Skeletal muscle satellite cell (primary cell): ENCODE data around the gene APC2.

Source experiments
- H3K27me3 ChIP-seq: 2 replicates; pipeline ENCODE4 v1.7.0; 2013; ENCODE audit warnings: low read length; ENCODE audit not compliant: control insufficient read depth, insufficient read depth
- H3K36me3 ChIP-seq: 2 replicates; pipeline ENCODE4 v1.7.0; 2013; ENCODE audit warnings: mild to moderate bottlenecking, control low read depth, low read length; ENCODE audit not compliant: insufficient read depth
- H3K4me1 ChIP-seq: 2 replicates; pipeline ENCODE4 v1.7.0; 2013; ENCODE audit warnings: low read length; ENCODE audit not compliant: control insufficient read depth, insufficient read depth
- H3K4me2 ChIP-seq: 2 replicates; pipeline ENCODE4 v1.7.0; 2013; ENCODE audit warnings: mild to moderate bottlenecking, low read length
- H3K4me3 ChIP-seq: 2 replicates; pipeline ENCODE4 v1.7.0; 2013; ENCODE audit warnings: low read length
- H3K9ac ChIP-seq: 2 replicates; pipeline ENCODE4 v1.7.0; 2013; ENCODE audit warnings: mild to moderate bottlenecking, low read depth, low read length, moderate library complexity
- H3K9me3 ChIP-seq: replicated peaks from 2 replicates; pipeline ENCODE4 v1.7.0; 2013; ENCODE audit warnings: mild to moderate bottlenecking, control low read depth, low read length

APC2 gene

GRCh38 chr19:1455336-1456120 lies 5.6 kb downstream of the APC2 start:
- H3K4me1 ChIP-seq = peaks cover 13% of the 10 kb centered on the region
- H3K4me2 ChIP-seq = no peak overlapping the region
- H3K36me3 ChIP-seq = no peaks in the 10 kb centered on the region
- peaks cover 66% of the 10 kb centered on the region for H3K27me3 ChIP-seq
- H3K4me3 ChIP-seq = no peak overlapping the region
- H3K9me3 ChIP-seq = no peaks in the 10 kb centered on the region
- H3K9ac ChIP-seq = no peak overlapping the region

- Histone ChIP-seq H3K27me3 (peaks cover 59% of the 10 kb centered on the region), H3K36me3 (no peaks in the 10 kb centered on the region), H3K4me1 (peaks cover 13% of the 10 kb centered on the region), H3K9me3 (no peaks in the 10 kb centered on the region), H3K4me2 (no peak overlapping the region), H3K4me3 (no peak overlapping the region), H3K9ac (no peak overlapping the region)
Measured at GRCh38 chr19:1456121-1456900, 6.4 kb downstream of the APC2 start.

GRCh38 chr19:1457031-1457739 lies 7.3 kb downstream of the APC2 start:
- Histone ChIP-seq H3K27me3 (peaks cover 50% of the 10 kb centered on the region), H3K36me3 (no peaks in the 10 kb centered on the region), H3K4me2 (no peak overlapping the region), H3K4me3 (no peak overlapping the region), H3K9me3 (no peaks in the 10 kb centered on the region), H3K9ac (no peak overlapping the region), H3K4me1 (peaks cover 12% of the 10 kb centered on the region)

- H3K36me3 ChIP-seq = no peaks in the 10 kb centered on the region
- H3K27me3 ChIP-seq = peaks cover 43% of the 10 kb centered on the region
- no peaks in the 10 kb centered on the region for H3K9me3 ChIP-seq
- H3K4me1 ChIP-seq = peaks cover 9% of the 10 kb centered on the region
- H3K4me2 ChIP-seq = no peak overlapping the region
- H3K9ac ChIP-seq = no peak overlapping the region
- no peak overlapping the region for H3K4me3 ChIP-seq
Measured at GRCh38 chr19:1457892-1458291, 8.0 kb downstream of the APC2 start.

- H3K9ac ChIP-seq = no peak overlapping the region
- no peak overlapping the region for H3K4me2 ChIP-seq
- peaks cover 29% of the 10 kb centered on the region for H3K27me3 ChIP-seq
- no peaks in the 10 kb centered on the region for H3K36me3 ChIP-seq
- H3K4me1 ChIP-seq = no peaks in the 10 kb centered on the region
- H3K9me3 ChIP-seq = no peaks in the 10 kb centered on the region
- no peak overlapping the region for H3K4me3 ChIP-seq
Measured at GRCh38 chr19:1459479-1459878, 9.6 kb downstream of the APC2 start.

GRCh38 chr19:1460033-1460995 lies 10.4 kb downstream of the APC2 start:
- Histone ChIP-seq H3K4me3 (no peak overlapping the region), H3K4me1 (no peaks in the 10 kb centered on the region), H3K9ac (no peak overlapping the region), H3K36me3 (no peaks in the 10 kb centered on the region), H3K4me2 (no peak overlapping the region), H3K9me3 (no peaks in the 10 kb centered on the region), H3K27me3 (peaks cover 24% of the 10 kb centered on the region)

GRCh38 chr19:1461862-1462261 lies 11.9 kb downstream of the APC2 start:
- no peak overlapping the region for H3K4me2 ChIP-seq
- H3K9ac ChIP-seq = no peak overlapping the region
- no peaks in the 10 kb centered on the region for H3K9me3 ChIP-seq
- H3K27me3 ChIP-seq = peaks cover 12% of the 10 kb centered on the region
- no peak overlapping the region for H3K4me3 ChIP-seq
- peaks cover 7% of the 10 kb centered on the region for H3K4me1 ChIP-seq
- no peaks in the 10 kb centered on the region for H3K36me3 ChIP-seq

- H3K4me3 ChIP-seq = no peak overlapping the region
- no peak overlapping the region for H3K9ac ChIP-seq
- peaks cover 22% of the 10 kb centered on the region for H3K4me1 ChIP-seq
- peak overlapping the region; percentile 12 for H3K4me2 ChIP-seq
- H3K9me3 ChIP-seq = no peaks in the 10 kb centered on the region
- H3K36me3 ChIP-seq = no peaks in the 10 kb centered on the region
- H3K27me3 ChIP-seq = peaks cover 19% of the 10 kb centered on the region
Measured at GRCh38 chr19:1465191-1466016, 15.5 kb downstream of the APC2 start.

GRCh38 chr19:1466018-1466460 lies 16.1 kb downstream of the APC2 start:
- no peak overlapping the region for H3K4me3 ChIP-seq
- no peaks in the 10 kb centered on the region for H3K36me3 ChIP-seq
- H3K4me1 ChIP-seq = peaks cover 29% of the 10 kb centered on the region
- H3K4me2 ChIP-seq = peak overlapping the region; percentile 12
- H3K9ac ChIP-seq = no peak overlapping the region
- peaks cover 25% of the 10 kb centered on the region for H3K27me3 ChIP-seq
- H3K9me3 ChIP-seq = no peaks in the 10 kb centered on the region
